Stomach (tissue), 4 donors: ENCODE results near the gene PICK1.

Experiments used
- EP300 ChIP-seq: sonication (generic); formaldehyde crosslinking; IDR thresholded peaks from one replicate; pipeline ENCODE4 v1.6.1; 2017; ENCODE audit warnings: antibody characterized with exemption
- POLR2A ChIP-seq, 4 donors: fragments of 450-650 bp; IDR thresholded peaks; one replicate each; pipeline ENCODE4 v1.6.1; 2016; ENCODE audit warnings: antibody characterized with exemption in 4 of 4, control low read depth in 2 of 4, mild to moderate bottlenecking in 1 of 4, moderate library complexity in 1 of 4
- POLR2AphosphoS5 ChIP-seq, 3 donors: sonication (generic); formaldehyde crosslinking; IDR thresholded peaks; one replicate each; pipeline ENCODE4 v1.6.1; 2016; ENCODE audit warnings: antibody characterized with exemption in 3 of 3
- TF ChIP-seq, protein P1 (sequence below), 7 experiments: fragments of 450-650 bp in 4 of 7; fragments of 200-600 bp in 3 of 7; sonication (generic) in 3 of 7; IDR thresholded peaks; one replicate each; pipeline ENCODE4 v1.5.1; 2016 to 2019; ENCODE audit warnings: antibody characterized with exemption in 7 of 7, control low read depth in 2 of 7, mild to moderate bottlenecking in 1 of 7

DNA sequence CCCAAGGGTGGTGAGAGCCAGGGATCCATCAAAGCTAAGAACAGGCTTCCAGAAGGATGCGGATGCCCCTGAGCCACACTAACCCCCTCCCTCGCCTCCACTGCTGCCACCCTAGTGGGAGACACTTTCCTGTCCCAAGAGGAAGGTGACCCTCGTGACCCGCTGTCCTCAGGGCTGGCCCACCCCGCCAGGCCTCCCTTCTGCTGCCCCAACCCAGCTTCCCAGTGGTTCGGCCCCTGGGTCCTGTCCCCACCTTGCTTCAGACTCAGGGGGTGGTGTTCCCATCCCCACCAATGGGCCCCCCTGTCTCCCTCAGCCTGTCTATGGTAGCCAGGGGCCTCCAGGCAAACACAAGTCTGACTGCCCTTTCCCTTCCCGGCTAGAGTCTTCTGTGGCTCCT is 6.5 kb upstream of the PICK1 start:
- TF ChIP-seq, protein P1, sequence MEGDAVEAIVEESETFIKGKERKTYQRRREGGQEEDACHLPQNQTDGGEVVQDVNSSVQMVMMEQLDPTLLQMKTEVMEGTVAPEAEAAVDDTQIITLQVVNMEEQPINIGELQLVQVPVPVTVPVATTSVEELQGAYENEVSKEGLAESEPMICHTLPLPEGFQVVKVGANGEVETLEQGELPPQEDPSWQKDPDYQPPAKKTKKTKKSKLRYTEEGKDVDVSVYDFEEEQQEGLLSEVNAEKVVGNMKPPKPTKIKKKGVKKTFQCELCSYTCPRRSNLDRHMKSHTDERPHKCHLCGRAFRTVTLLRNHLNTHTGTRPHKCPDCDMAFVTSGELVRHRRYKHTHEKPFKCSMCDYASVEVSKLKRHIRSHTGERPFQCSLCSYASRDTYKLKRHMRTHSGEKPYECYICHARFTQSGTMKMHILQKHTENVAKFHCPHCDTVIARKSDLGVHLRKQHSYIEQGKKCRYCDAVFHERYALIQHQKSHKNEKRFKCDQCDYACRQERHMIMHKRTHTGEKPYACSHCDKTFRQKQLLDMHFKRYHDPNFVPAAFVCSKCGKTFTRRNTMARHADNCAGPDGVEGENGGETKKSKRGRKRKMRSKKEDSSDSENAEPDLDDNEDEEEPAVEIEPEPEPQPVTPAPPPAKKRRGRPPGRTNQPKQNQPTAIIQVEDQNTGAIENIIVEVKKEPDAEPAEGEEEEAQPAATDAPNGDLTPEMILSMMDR (IDR thresholded peaks at IDR 0.05) = no peak
- TF ChIP-seq POLR2A (IDR thresholded peaks at IDR 0.05) (no peak), POLR2AphosphoS5 (IDR thresholded peaks at IDR 0.05) (no peak), EP300 (no peak)
